HG03095 (cell line): Measurements from ENCODE around the gene NEK2.

Source experiments
- ATAC-seq: cut with Tn5 transposase; IDR thresholded peaks from one replicate; pipeline ENCODE4 v1.9.1; 2021; ENCODE audit warnings: moderate library complexity; ENCODE audit not compliant: unreplicated experiment

NEK2 gene

DNA sequence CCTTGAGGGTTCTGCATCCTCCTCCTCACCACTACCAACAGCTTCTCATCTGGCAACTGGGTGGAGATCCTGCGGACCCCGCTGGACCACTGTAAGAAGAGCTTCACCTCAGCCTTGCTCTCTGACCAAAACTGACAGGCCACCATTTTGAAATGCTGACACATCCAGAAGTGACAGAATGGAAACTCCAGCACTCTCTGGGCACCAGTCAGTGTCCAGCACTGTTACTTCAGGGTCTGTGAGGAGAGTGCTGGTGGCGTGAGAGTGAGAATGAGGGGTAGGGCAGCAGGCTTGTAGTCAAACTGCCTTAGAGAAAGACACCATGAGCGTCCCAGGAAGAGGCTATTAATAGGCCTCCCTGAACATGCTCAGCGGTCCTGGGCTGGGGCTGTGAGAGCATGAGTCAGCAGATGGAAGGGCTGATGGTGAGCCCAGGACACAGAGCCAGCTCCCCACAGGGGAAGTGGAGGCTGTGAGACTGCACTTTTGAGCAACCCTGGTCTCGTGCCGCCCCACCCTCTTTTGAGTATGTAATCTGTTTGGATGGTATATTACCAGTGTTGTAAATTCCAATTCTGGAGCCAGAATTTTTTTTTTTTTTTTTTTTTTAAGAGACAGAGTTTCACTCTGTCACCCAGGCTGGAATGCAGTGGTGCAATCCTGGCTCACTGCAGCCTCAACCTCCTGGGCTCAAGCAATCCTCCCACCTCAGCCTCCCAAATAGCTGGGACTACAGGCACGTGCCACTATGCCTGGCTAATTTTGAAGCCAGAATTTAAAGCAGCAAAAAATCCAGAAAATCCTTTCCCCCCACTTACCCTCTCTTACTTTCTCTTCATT lies 62.1 kb downstream of the NEK2 start:
- ATAC-seq = no peak

DNA sequence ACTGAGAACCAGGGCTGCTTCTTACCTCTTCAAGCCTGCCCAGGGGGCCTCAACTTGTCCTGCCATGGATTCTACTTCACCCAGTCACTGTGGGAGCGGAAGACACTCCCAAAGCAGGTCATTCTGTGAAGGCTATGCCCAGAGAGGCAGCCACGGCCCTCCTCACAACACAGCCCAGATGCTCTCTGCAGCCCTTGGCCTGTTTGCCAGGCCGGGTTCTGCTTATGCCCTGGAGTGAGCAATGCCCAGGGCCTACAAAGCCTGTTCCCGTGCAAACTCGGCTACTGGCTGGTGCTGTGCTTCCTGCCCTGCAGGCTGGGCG lies 62.7 kb downstream of the NEK2 start:
- ATAC-seq = no peak
